GM20000 (cell line): Measurements from ENCODE around the gene RNPEP.

Experiments
- DNase-seq: peaks from one replicate; pipeline ENCODE4 v3.0.0; 2012; ENCODE audit warnings: low spot score
- CTCF ChIP-seq: IDR thresholded peaks from 2 replicates; pipeline ENCODE4 v1.5.1; 2012; ENCODE audit warnings: mild to moderate bottlenecking, control low read depth; ENCODE audit errors: extremely low read depth, missing control alignments

The RNPEP gene

GRCh38 chr1:202031796-202032195, 49.3 kb downstream of the RNPEP start:
- DNase-seq, result no peak
- TF ChIP-seq CTCF, result no peak

GRCh38 chr1:202034149-202034682, 51.8 kb downstream of the RNPEP start:
- TF ChIP-seq CTCF, result no peak
- DNase-seq, result no peak

- no peak for TF ChIP-seq CTCF
- DNase-seq, result peak; percentile 48
Measured at GRCh38 chr1:202034683-202035462, 52.4 kb downstream of the RNPEP start.

GRCh38 chr1:202036595-202037387, 54.3 kb downstream of the RNPEP start:
- no peak for DNase-seq
- no peak for TF ChIP-seq CTCF

GRCh38 chr1:202037706-202038296, 55.4 kb downstream of the RNPEP start:
- no peak for TF ChIP-seq CTCF
- DNase-seq, result no peak

- TF ChIP-seq CTCF, result no peak
- DNase-seq, result no peak
Measured at GRCh38 chr1:202038688-202039346, 56.4 kb downstream of the RNPEP start.

- no peak for DNase-seq
- TF ChIP-seq CTCF, result no peak
Measured at GRCh38 chr1:202045705-202046104, 63.3 kb downstream of the RNPEP start.
